DMS153 treated with DMSO at 0.1 percent for 48 hours (cell line): ENCODE data around the gene KCNQ4.

ENCODE experiments used
- DNase-seq: peaks from one replicate; lab custom pipeline; 2025; ENCODE audit not compliant: unreplicated experiment; lab: John Stamatoyannopoulos, UW

KCNQ4 gene

GRCh38 chr1:40818264-40818961 lies 34.8 kb downstream of the KCNQ4 start:
- DNase-seq, result peak; percentile 92

- no peak for DNase-seq
Measured at GRCh38 chr1:40819101-40819500, 35.5 kb downstream of the KCNQ4 start.

GRCh38 chr1:40820251-40820797 lies 36.7 kb downstream of the KCNQ4 start:
- no peak for DNase-seq

- DNase-seq, result peak; percentile 87
Measured at GRCh38 chr1:40820911-40821693, 37.5 kb downstream of the KCNQ4 start.

GRCh38 chr1:40822890-40823289 lies 39.3 kb downstream of the KCNQ4 start:
- DNase-seq, result no peak

- DNase-seq, result no peak
Measured at GRCh38 chr1:40823345-40823744, 39.8 kb downstream of the KCNQ4 start.

- no peak for DNase-seq
Measured at GRCh38 chr1:40823983-40824382, 40.4 kb downstream of the KCNQ4 start.

GRCh38 chr1:40824591-40825434 lies 41.2 kb downstream of the KCNQ4 start:
- DNase-seq, result no peak

- peak; percentile 61 for DNase-seq
Measured at GRCh38 chr1:40825435-40825788, 41.8 kb downstream of the KCNQ4 start.

- DNase-seq, result peak; percentile 56
Measured at GRCh38 chr1:40825996-40826395, 42.4 kb downstream of the KCNQ4 start.

- DNase-seq, result no peak
Measured at GRCh38 chr1:40829631-40830245, 46.2 kb downstream of the KCNQ4 start.

- no peak for DNase-seq
Measured at GRCh38 chr1:40830419-40830943, 46.9 kb downstream of the KCNQ4 start.

GRCh38 chr1:40831001-40831732 lies 47.6 kb downstream of the KCNQ4 start:
- no peak for DNase-seq

- no peak for DNase-seq
Measured at GRCh38 chr1:40833979-40834378, 50.4 kb downstream of the KCNQ4 start.

GRCh38 chr1:40834968-40835545 lies 51.5 kb downstream of the KCNQ4 start:
- DNase-seq, result no peak

- DNase-seq, result no peak
Measured at GRCh38 chr1:40836283-40836682, 52.7 kb downstream of the KCNQ4 start.

GRCh38 chr1:40837601-40838000 lies 54.0 kb downstream of the KCNQ4 start:
- DNase-seq, result no peak

GRCh38 chr1:40838045-40838979 lies 54.7 kb downstream of the KCNQ4 start:
- no peak for DNase-seq
